Stimulated activated CD4-positive, alpha-beta T cell treated with anti-CD3 and anti-CD28 coated beads, Interleukin-2, amount 100 ng/mL, for 48 hours (primary cell): Measurements from ENCODE around the gene PNMA8C.

Experiments used
- DNase-seq, 2 donors: peaks; one replicate each; pipeline ENCODE4 v3.0.0-alpha.2; 2020

PNMA8C gene

GRCh38 chr19:46428239-46429135 lies at the start of gene PNMA8C:
TSS of gene PNMA8C (minus strand) at chr19:46428936. CDS start at chr19:46428359, 577 bp downstream.
- peak; percentile 42 to 57 for DNase-seq

- no peak for DNase-seq
Measured at GRCh38 chr19:46475986-46476385, 47.2 kb upstream of the PNMA8C start.

- no peak for DNase-seq
Measured at GRCh38 chr19:46474211-46474610, 45.5 kb upstream of the PNMA8C start.

GRCh38 chr19:46472592-46472991 lies 43.9 kb upstream of the PNMA8C start:
- DNase-seq = no peak

GRCh38 chr19:46471811-46472543 lies 43.2 kb upstream of the PNMA8C start:
- DNase-seq = no peak

- DNase-seq = no peak
Measured at GRCh38 chr19:46471116-46471733, 42.5 kb upstream of the PNMA8C start, which contains the start of gene PNMA8A. TSS of gene PNMA8A (minus strand) at chr19:46471563. CDS start at chr19:46471035, 528 bp downstream.

GRCh38 chr19:46470376-46470775 lies 41.6 kb upstream of the PNMA8C start:
- no peak for DNase-seq

- no peak for DNase-seq
Measured at GRCh38 chr19:46469541-46470185, 40.9 kb upstream of the PNMA8C start.

- no peak for DNase-seq
Measured at GRCh38 chr19:46466536-46467196, 37.9 kb upstream of the PNMA8C start.

- no peak for DNase-seq
Measured at GRCh38 chr19:46463516-46463915, 34.8 kb upstream of the PNMA8C start.

GRCh38 chr19:46461537-46461936 lies 32.8 kb upstream of the PNMA8C start:
- DNase-seq = no peak

GRCh38 chr19:46460981-46461380 lies 32.2 kb upstream of the PNMA8C start:
- no peak for DNase-seq

- DNase-seq = no peak
Measured at GRCh38 chr19:46460055-46460454, 31.3 kb upstream of the PNMA8C start.

GRCh38 chr19:46456930-46457329 lies 28.2 kb upstream of the PNMA8C start:
- no peak for DNase-seq

- no peak for DNase-seq
Measured at GRCh38 chr19:46454244-46454643, 25.5 kb upstream of the PNMA8C start.

GRCh38 chr19:46453661-46454060 lies 24.9 kb upstream of the PNMA8C start:
- no peak for DNase-seq

- DNase-seq = no peak
Measured at GRCh38 chr19:46452186-46452585, 23.4 kb upstream of the PNMA8C start.

GRCh38 chr19:46451352-46451751 lies 22.6 kb upstream of the PNMA8C start:
- no peak for DNase-seq

- DNase-seq = no peak
Measured at GRCh38 chr19:46450737-46451136, 22.0 kb upstream of the PNMA8C start.

- DNase-seq = no peak
Measured at GRCh38 chr19:46449228-46449627, 20.5 kb upstream of the PNMA8C start.

GRCh38 chr19:46448601-46449000 lies 19.9 kb upstream of the PNMA8C start:
- DNase-seq = no peak

GRCh38 chr19:46447824-46448223 lies 19.1 kb upstream of the PNMA8C start:
- no peak for DNase-seq
